ENCODE data around the gene APOBEC3F.

The APOBEC3F gene

GRCh38 chr22:39097098-39098020, 56.7 kb downstream of the APOBEC3F start, which contains the start of gene APOBEC3H:
APOBEC3H (plus strand) TSS chr22:39097244; CDS start chr22:39100279, 3,035 bp downstream.
- Histone ChIP-seq H3K4me1 (ENCODE audit: control insufficient read depth, insufficient read depth, low read length, poor library complexity, severe bottlenecking) (peaks cover 7% of the 10 kb centered on the region), H3K4me3 (ENCODE audit: extremely low read depth, insufficient read depth, low read length, poor library complexity, severe bottlenecking) (no peak within 1 kb of the TSS), H3K27ac (ENCODE audit: low read depth, low read length, severe bottlenecking) (no peak within 1 kb of the TSS), H3K36me3 (ENCODE audit: control insufficient read depth, insufficient read depth, low read length) (no peaks in the 10 kb centered on the region), H3K9me3 (ENCODE audit: control insufficient read depth, low read length) (no peaks in the 10 kb centered on the region)
- WGBS, 2 experiments (ENCODE audit: insufficient coverage in 2 of 2): 87 to 89% methylated on average over 4 to 5 of the region's 9 CpGs

GRCh38 chr22:39098026-39098425, 57.4 kb downstream of the APOBEC3F start:
- Histone ChIP-seq H3K4me1 (ENCODE audit: control insufficient read depth, insufficient read depth, low read length, poor library complexity, severe bottlenecking) (peaks cover 7% of the 10 kb centered on the region), H3K36me3 (ENCODE audit: control insufficient read depth, insufficient read depth, low read length) (no peaks in the 10 kb centered on the region), H3K27ac (ENCODE audit: low read depth, low read length, severe bottlenecking) (no peak overlapping the region), H3K4me3 (ENCODE audit: extremely low read depth, insufficient read depth, low read length, poor library complexity, severe bottlenecking) (no peak overlapping the region), H3K9me3 (ENCODE audit: control insufficient read depth, low read length) (no peaks in the 10 kb centered on the region)
- 65 to 66% methylated on average over 5 to 6 of the region's 6 CpGs for WGBS, 2 experiments (ENCODE audit: insufficient coverage in 2 of 2)

- no peak overlapping the region for H3K27ac ChIP-seq (ENCODE audit: low read depth, low read length, severe bottlenecking)
- H3K4me3 ChIP-seq (ENCODE audit: extremely low read depth, insufficient read depth, low read length, poor library complexity, severe bottlenecking): no peak overlapping the region
- H3K9me3 ChIP-seq (ENCODE audit: control insufficient read depth, low read length): no peaks in the 10 kb centered on the region
- H3K36me3 ChIP-seq (ENCODE audit: control insufficient read depth, insufficient read depth, low read length): no peaks in the 10 kb centered on the region
- 87 to 93% methylated on average over 7 to 8 of the region's 8 CpGs for WGBS, 2 experiments (ENCODE audit: insufficient coverage in 2 of 2)
- peaks cover 7% of the 10 kb centered on the region for H3K4me1 ChIP-seq (ENCODE audit: control insufficient read depth, insufficient read depth, low read length, poor library complexity, severe bottlenecking)
Measured at GRCh38 chr22:39098576-39098975, 57.9 kb downstream of the APOBEC3F start.

DNA sequence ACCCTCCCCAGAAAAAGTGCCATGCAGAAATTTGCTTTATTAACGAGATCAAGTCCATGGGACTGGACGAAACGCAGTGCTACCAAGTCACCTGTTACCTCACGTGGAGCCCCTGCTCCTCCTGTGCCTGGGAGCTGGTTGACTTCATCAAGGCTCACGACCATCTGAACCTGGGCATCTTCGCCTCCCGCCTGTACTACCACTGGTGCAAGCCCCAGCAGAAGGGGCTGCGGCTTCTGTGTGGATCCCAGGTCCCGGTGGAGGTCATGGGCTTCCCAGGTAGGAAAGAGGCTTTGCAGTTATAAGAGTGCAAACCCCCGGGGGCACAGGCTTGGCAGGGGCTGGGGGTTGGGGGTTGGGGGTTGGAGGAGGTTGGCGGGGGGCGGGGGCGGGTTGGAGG, 60.6 kb downstream of the APOBEC3F start:
- H3K4me3 ChIP-seq (ENCODE audit: extremely low read depth, insufficient read depth, low read length, poor library complexity, severe bottlenecking): no peak overlapping the region
- H3K27ac ChIP-seq (ENCODE audit: low read depth, low read length, severe bottlenecking): no peak overlapping the region
- H3K36me3 ChIP-seq (ENCODE audit: control insufficient read depth, insufficient read depth, low read length): no peaks in the 10 kb centered on the region
- H3K9me3 ChIP-seq (ENCODE audit: control insufficient read depth, low read length): no peaks in the 10 kb centered on the region
- peaks cover 7% of the 10 kb centered on the region for H3K4me1 ChIP-seq (ENCODE audit: control insufficient read depth, insufficient read depth, low read length, poor library complexity, severe bottlenecking)
- 84 to 85% methylated on average over 7 to 8 of the region's 13 CpGs for WGBS, 2 experiments (ENCODE audit: insufficient coverage in 2 of 2)

GRCh38 chr22:39103431-39103830, 62.8 kb downstream of the APOBEC3F start:
- no peaks in the 10 kb centered on the region for H3K36me3 ChIP-seq (ENCODE audit: control insufficient read depth, insufficient read depth, low read length)
- WGBS, 2 experiments (ENCODE audit: insufficient coverage in 2 of 2): 58 to 69% methylated on average over 1 to 2 of the region's 2 CpGs
- no peaks in the 10 kb centered on the region for H3K4me1 ChIP-seq (ENCODE audit: control insufficient read depth, insufficient read depth, low read length, poor library complexity, severe bottlenecking)

More at GRCh38 chr22:39103431-39103830, 62.8 kb downstream of the APOBEC3F start:
- Histone ChIP-seq H3K4me3 (ENCODE audit: extremely low read depth, insufficient read depth, low read length, poor library complexity, severe bottlenecking) (no peak overlapping the region), H3K27ac (ENCODE audit: low read depth, low read length, severe bottlenecking) (no peak overlapping the region), H3K9me3 (ENCODE audit: control insufficient read depth, low read length) (no peaks in the 10 kb centered on the region)

Measured in mesodermal cell (in vitro differentiated cells).